ENCODE measurements around the gene APLP2. TPM values are rescaled to one million over a fixed set of nuclear protein-coding genes. Genes with fewer than 3 reads are reported as not detected.

Gene APLP2
- total RNA-seq, 1 experiment from 2014 or later, result 345 TPM

- TF ChIP-seq ZNF532 (CRISPR knock-in tag; IDR thresholded peaks at IDR 0.05; ENCODE audit: borderline replicate concordance) (no peak), FOXP4 (CRISPR knock-in tag; IDR thresholded peaks at IDR 0.05) (no peak)
These were observed 45.5 kb downstream of the APLP2 start (continued) for GRCh38 chr11:130115218-130115617.

- TF ChIP-seq AFF4 (CRISPR knock-in tag; IDR thresholded peaks at IDR 0.05; ENCODE audit: borderline replicate concordance) (no peak), IRF2 (CRISPR knock-in tag; IDR thresholded peaks at IDR 0.05; ENCODE audit: borderline replicate concordance, low read depth) (no peak)
- peaks cover 27% of the 10 kb centered on the region for H3K4me1 Mint-ChIP-seq
- no peaks in the 10 kb centered on the region for H3K27me3 Mint-ChIP-seq (ENCODE audit: low read depth)
- no peaks in the 10 kb centered on the region for H3K9me3 Mint-ChIP-seq
- POLR2A ChIA-PET, result no interaction called here
- ATAC-seq (no peak), DNase-seq (ENCODE audit: low spot score) (no peak)
- no peak overlapping the region for H3K4me3 Mint-ChIP-seq
- H3K27ac Mint-ChIP-seq, result no peak overlapping the region
- CTCF ChIA-PET, result interaction anchor here (0.9 kb wide), 1 partner anchor 14 kb away, joined by 3 read pairs; no protein-coding TSS in a partner anchor
- peaks cover 26% of the 10 kb centered on the region for H3K36me3 Mint-ChIP-seq
These were observed 48.5 kb downstream of the APLP2 start for GRCh38 chr11:130118165-130118564.

GRCh38 chr11:130118636-130119387 is 49.1 kb downstream of the APLP2 start:
- CTCF ChIA-PET, result interaction anchor here (0.9 kb wide), 1 partner anchor 14 kb away, joined by 3 read pairs; no protein-coding TSS in a partner anchor
- no peaks in the 10 kb centered on the region for H3K27me3 Mint-ChIP-seq (ENCODE audit: low read depth)
- peaks cover 33% of the 10 kb centered on the region for H3K36me3 Mint-ChIP-seq
- peak overlapping the region; percentile 71; the same call in 1 of the 2 replicates for H3K27ac Mint-ChIP-seq
- H3K4me3 Mint-ChIP-seq, result no peak overlapping the region
- TF ChIP-seq TP53 (CRISPR knock-in tag; IDR thresholded peaks at IDR 0.05), result no peak
- no peak for TF ChIP-seq USF2 (CRISPR knock-in tag; IDR thresholded peaks at IDR 0.05)
- TF ChIP-seq ZMAT4 (CRISPR knock-in tag; IDR thresholded peaks at IDR 0.05), result no peak
- no peak for TF ChIP-seq TEAD4 (CRISPR knock-in tag; IDR thresholded peaks at IDR 0.05)
- TF ChIP-seq NFYB (CRISPR knock-in tag; conservative IDR thresholded peaks at IDR 0.05; ENCODE audit: low read depth), result no peak
- TF ChIP-seq ZNF219 (CRISPR knock-in tag; IDR thresholded peaks at IDR 0.05; ENCODE audit: borderline replicate concordance), result no peak
- no peak for TF ChIP-seq ERG (CRISPR knock-in tag; IDR thresholded peaks at IDR 0.05)
- no peak for TF ChIP-seq MXD4 (CRISPR knock-in tag; IDR thresholded peaks at IDR 0.05; ENCODE audit: borderline replicate concordance)
- ATAC-seq (no peak), DNase-seq (ENCODE audit: low spot score) (no peak)
- H3K9me3 Mint-ChIP-seq, result no peaks in the 10 kb centered on the region
- POLR2A ChIA-PET, result no interaction called here
- peaks cover 27% of the 10 kb centered on the region for H3K4me1 Mint-ChIP-seq

Measured in WTC11 (cell line).